CD4-positive, alpha-beta T cell (primary cell): ENCODE results near the gene MMP11. TPM values are rescaled to one million over a fixed set of nuclear protein-coding genes. Genes with fewer than 3 reads are reported as not detected.

Experiments used
- ATAC-seq: fragments of 200-7000 bp; cut with Tn5 transposase; one replicate; pipeline ENCODE4 v1.10.0; 2022; ENCODE audit warnings: mild to moderate bottlenecking; ENCODE audit not compliant: poor library complexity
- CTCF ChIA-PET: fragments of 350-600 bp; sonication (Branson Sonifier 250); formaldehyde crosslinking; loops from one replicate; lab custom pipeline; 2021; ENCODE audit warnings: antibody characterized with exemption, inconsistent platforms; lab: Charles Lee
- POLR2A ChIA-PET: fragments of 350-600 bp; sonication (Branson Sonifier 250); formaldehyde crosslinking; loops from one replicate; lab custom pipeline; 2021; ENCODE audit warnings: antibody characterized with exemption, inconsistent platforms; lab: Charles Lee
- DNase-seq, 14 experiments: peaks; one replicate each; pipeline ENCODE4 v3.0.0-alpha.2; 2013 to 2020; ENCODE audit warnings: mixed read lengths in 2 of 14
- H3K27ac ChIP-seq, 2 donors: one replicate each; pipeline versions ENCODE4 v1.5.1 to v1.7.0; 2013; ENCODE audit warnings: low read length in 2 of 2, low read depth in 1 of 2, mild to moderate bottlenecking in 1 of 2
- H3K27me3 ChIP-seq, 2 experiments: 1 replicate in 1 of 2; 2 replicates in 1 of 2; pipeline versions ENCODE4 v1.6.1 to v1.7.0; 2013; ENCODE audit warnings: low read length in 2 of 2, control low read depth in 1 of 2, mild to moderate bottlenecking in 1 of 2, moderate library complexity in 1 of 2; ENCODE audit not compliant: insufficient read depth in 2 of 2, control insufficient read depth in 1 of 2
- H3K36me3 ChIP-seq: one replicate; pipeline ENCODE4 v1.6.1; 2013; ENCODE audit warnings: low read length, control low read depth; ENCODE audit not compliant: insufficient read depth
- H3K4me1 ChIP-seq: one replicate; pipeline ENCODE4 v1.6.1; 2013; ENCODE audit warnings: low read length, control low read depth; ENCODE audit not compliant: insufficient read depth
- H3K4me3 ChIP-seq: one replicate; pipeline ENCODE4 v1.5.1; 2013; ENCODE audit warnings: mild to moderate bottlenecking, low read length, moderate library complexity
- H3K9me3 ChIP-seq, 2 experiments: 1 replicate in 1 of 2; 2 replicates in 1 of 2; pipeline versions ENCODE4 v1.6.1 to v1.7.0; 2013; ENCODE audit warnings: low read length in 2 of 2, mild to moderate bottlenecking in 2 of 2, control low read depth in 1 of 2, moderate library complexity in 1 of 2; ENCODE audit not compliant: control insufficient read depth in 1 of 2, insufficient read depth in 1 of 2
- H3K27ac Mint-ChIP-seq: one replicate; pipeline ENCODE4 v1.8.0; 2020; ENCODE audit warnings: mixed read lengths
- H3K27me3 Mint-ChIP-seq: one replicate; pipeline ENCODE4 v1.8.0; 2021; ENCODE audit warnings: mixed read lengths
- H3K36me3 Mint-ChIP-seq: one replicate; pipeline ENCODE4 v1.8.0; 2021; ENCODE audit warnings: low read depth, mixed read lengths
- H3K4me1 Mint-ChIP-seq: one replicate; pipeline ENCODE4 v1.8.0; 2021; ENCODE audit warnings: low read depth, mixed read lengths
- H3K4me3 Mint-ChIP-seq: one replicate; pipeline ENCODE4 v1.8.0; 2020; ENCODE audit warnings: mild to moderate bottlenecking, mixed read lengths
- H3K9me3 Mint-ChIP-seq: one replicate; pipeline ENCODE4 v1.8.0; 2020; ENCODE audit warnings: mixed read lengths
- intact Hi-C, 2 experiments: fragments of 100-400 bp; cut with DNase I in 1 of 2; cut with micrococcal nuclease in 1 of 2; formaldehyde crosslinking; loops; one replicate each; pipeline versions ENCODE4 v1.15.1 to v1.9.0; 2023 to 2025; cut with DNase I, micrococcal nuclease
- total RNA-seq, 174 experiments: library from RNA in 2 of 174; stranded (reverse) in 2 of 174; gene quantifications; one replicate each; pipeline ENCODE4 v1.2.3 and lab custom pipeline; 2021 to 2026
- TF ChIP-seq, protein P1 (sequence below): fragments of 200-600 bp; IDR thresholded peaks from one replicate; pipeline ENCODE4 v1.8.0; 2022; ENCODE audit warnings: antibody characterized with exemption, mild to moderate bottlenecking

MMP11 gene
- total RNA-seq, 2 experiments from 2014 or later = 2.3 to 2.4 TPM

DNA sequence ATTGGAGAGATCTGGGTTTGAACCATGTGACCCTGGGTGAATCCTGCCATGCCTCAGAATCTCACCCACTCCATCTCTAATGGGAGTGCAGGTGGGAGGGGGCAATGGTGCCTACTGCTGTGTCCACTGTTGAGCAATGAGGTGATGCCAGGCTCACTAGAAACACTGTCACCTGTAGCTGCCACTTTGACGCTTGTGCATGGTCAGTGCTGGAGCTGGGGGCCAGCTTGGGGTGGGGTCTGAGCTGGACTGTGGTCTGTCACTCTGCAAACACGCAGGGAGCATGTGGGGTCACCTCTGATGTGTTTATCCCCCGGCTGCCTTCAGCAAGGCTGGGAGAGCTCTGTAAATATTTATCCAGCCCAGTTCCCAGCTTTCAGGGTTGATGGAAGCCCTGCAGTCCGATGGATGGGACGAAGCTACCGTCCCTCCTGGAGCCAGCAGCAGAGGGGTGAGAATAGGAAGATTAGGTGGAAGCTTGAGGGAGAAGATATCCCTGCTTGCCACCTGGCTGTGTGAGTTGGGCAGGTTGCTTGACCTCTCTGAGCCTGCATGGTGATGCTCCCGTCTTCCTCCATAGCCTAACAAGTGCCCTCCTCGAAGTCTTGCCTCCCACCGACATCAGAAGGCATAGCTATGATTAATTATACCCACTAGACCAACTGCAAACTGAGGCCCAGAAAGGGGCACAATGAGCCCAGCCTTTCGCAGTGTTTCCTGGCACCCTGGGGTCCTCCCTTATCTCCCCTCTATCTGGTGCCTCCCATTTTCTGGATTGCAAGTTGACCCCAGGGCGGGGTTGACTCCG lies 1.7 kb downstream of the MMP11 start:
- H3K4me3 Mint-ChIP-seq = peak overlapping the region; percentile 31
- peaks cover 17% of the 10 kb centered on the region for H3K4me1 Mint-ChIP-seq
- Histone ChIP-seq H3K27ac (no peak overlapping the region), H3K9me3 (no peaks in the 10 kb centered on the region), H3K4me3 (no peak overlapping the region), H3K4me1 (peaks cover 28% of the 10 kb centered on the region), H3K36me3 (no peaks in the 10 kb centered on the region), H3K27me3 (no peaks in the 10 kb centered on the region)
- CTCF ChIA-PET = interaction anchor here (0.9 kb wide), 1 partner anchor 8 kb away, joined by 3 read pairs; no protein-coding TSS in a partner anchor
- H3K9me3 Mint-ChIP-seq = no peaks in the 10 kb centered on the region
- intact Hi-C loops = loop anchor here in 1 of 2 experiments (5.0 kb wide), 2 partner anchors 73 to 77 kb away; no protein-coding TSS in a partner anchor
- H3K27me3 Mint-ChIP-seq = no peaks in the 10 kb centered on the region
- H3K36me3 Mint-ChIP-seq = no peaks in the 10 kb centered on the region
- ATAC-seq (no peak), DNase-seq (no peak)
- POLR2A ChIA-PET = interaction anchor here (1.0 to 1.5 kb wide), 3 partner anchors 12 to 57 kb away, joined by 3 to 4 read pairs (median 4); no protein-coding TSS in a partner anchor
- TF ChIP-seq, protein P1, sequence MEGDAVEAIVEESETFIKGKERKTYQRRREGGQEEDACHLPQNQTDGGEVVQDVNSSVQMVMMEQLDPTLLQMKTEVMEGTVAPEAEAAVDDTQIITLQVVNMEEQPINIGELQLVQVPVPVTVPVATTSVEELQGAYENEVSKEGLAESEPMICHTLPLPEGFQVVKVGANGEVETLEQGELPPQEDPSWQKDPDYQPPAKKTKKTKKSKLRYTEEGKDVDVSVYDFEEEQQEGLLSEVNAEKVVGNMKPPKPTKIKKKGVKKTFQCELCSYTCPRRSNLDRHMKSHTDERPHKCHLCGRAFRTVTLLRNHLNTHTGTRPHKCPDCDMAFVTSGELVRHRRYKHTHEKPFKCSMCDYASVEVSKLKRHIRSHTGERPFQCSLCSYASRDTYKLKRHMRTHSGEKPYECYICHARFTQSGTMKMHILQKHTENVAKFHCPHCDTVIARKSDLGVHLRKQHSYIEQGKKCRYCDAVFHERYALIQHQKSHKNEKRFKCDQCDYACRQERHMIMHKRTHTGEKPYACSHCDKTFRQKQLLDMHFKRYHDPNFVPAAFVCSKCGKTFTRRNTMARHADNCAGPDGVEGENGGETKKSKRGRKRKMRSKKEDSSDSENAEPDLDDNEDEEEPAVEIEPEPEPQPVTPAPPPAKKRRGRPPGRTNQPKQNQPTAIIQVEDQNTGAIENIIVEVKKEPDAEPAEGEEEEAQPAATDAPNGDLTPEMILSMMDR = no peak
- no peak overlapping the region for H3K27ac Mint-ChIP-seq

- Histone ChIP-seq H3K4me3 (no peak overlapping the region), H3K27me3 (no peaks in the 10 kb centered on the region), H3K9me3 (no peaks in the 10 kb centered on the region), H3K27ac (no peak overlapping the region), H3K36me3 (no peaks in the 10 kb centered on the region), H3K4me1 (peaks cover 28% of the 10 kb centered on the region)
- H3K9me3 Mint-ChIP-seq = no peaks in the 10 kb centered on the region
- H3K27me3 Mint-ChIP-seq = no peaks in the 10 kb centered on the region
- ChIA-PET CTCF (interaction anchor here (0.9 kb wide), 1 partner anchor 8 kb away, joined by 3 read pairs; no protein-coding TSS in a partner anchor), POLR2A (interaction anchor here (1.0 to 1.5 kb wide), 3 partner anchors 11 to 58 kb away, joined by 3 to 4 read pairs (median 4); no protein-coding TSS in a partner anchor)
- no peak overlapping the region for H3K27ac Mint-ChIP-seq
- H3K4me1 Mint-ChIP-seq = peaks cover 17% of the 10 kb centered on the region
- no peak overlapping the region for H3K4me3 Mint-ChIP-seq
- ATAC-seq (no peak), DNase-seq (no peak)
- TF ChIP-seq, protein P1 = no peak
- no peaks in the 10 kb centered on the region for H3K36me3 Mint-ChIP-seq
- intact Hi-C loops = loop anchor here in 1 of 2 experiments (5.0 kb wide), 2 partner anchors 72 to 78 kb away; no protein-coding TSS in a partner anchor
These were observed 2.3 kb downstream of the MMP11 start for GRCh38 chr22:23774922-23775436.

DNA sequence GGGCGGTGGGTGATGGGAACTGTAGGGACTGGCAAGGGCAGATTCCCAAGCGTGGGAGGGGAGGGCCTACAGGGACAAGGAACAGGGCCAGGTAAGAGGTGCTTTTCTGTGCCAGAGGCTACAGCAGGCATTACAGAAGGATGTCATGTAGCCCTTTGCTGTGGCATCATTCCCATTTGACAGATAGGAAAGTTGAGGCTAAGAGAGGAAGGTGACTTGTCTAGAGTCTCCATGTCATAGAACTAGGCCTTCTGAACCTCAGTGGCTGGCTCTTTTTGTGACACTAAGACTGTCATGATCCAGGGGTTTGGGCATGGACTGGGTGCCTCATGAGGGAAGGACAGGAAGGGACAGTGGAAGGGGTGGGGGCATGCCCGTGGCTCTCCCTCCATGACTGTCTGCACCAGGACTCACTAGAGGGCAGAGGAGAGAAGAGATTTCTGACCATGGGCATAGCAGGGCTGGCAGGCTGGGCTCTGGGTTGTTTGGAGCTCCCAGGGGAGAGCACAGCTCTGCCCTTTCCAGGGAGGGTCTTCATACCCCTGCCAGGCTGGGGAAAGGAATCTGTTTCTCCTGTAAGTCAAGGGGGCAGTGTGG lies 3.2 kb downstream of the MMP11 start:
- CTCF ChIA-PET = interaction anchor here (0.9 kb wide), 1 partner anchor 9 kb away, joined by 3 read pairs; no protein-coding TSS in a partner anchor
- H3K36me3 ChIP-seq = no peaks in the 10 kb centered on the region
- H3K36me3 Mint-ChIP-seq = no peaks in the 10 kb centered on the region
- peaks cover 22% of the 10 kb centered on the region for H3K4me1 ChIP-seq
- ATAC-seq (no peak), DNase-seq (no peak)
- H3K4me3 ChIP-seq = no peak overlapping the region
- intact Hi-C loops = no loop called here
- H3K27ac ChIP-seq = no peak overlapping the region
- no peaks in the 10 kb centered on the region for H3K27me3 Mint-ChIP-seq
- no peaks in the 10 kb centered on the region for H3K27me3 ChIP-seq
- no peak overlapping the region for H3K4me3 Mint-ChIP-seq
- TF ChIP-seq, protein P1 = no peak
- no peaks in the 10 kb centered on the region for H3K9me3 ChIP-seq
- no peaks in the 10 kb centered on the region for H3K9me3 Mint-ChIP-seq
- peaks cover 15% of the 10 kb centered on the region for H3K4me1 Mint-ChIP-seq
- H3K27ac Mint-ChIP-seq = no peak overlapping the region
- POLR2A ChIA-PET = interaction anchor here (0.6 to 1.5 kb wide), 3 partner anchors 13 to 59 kb away, joined by 3 to 4 read pairs (median 3); partner anchors contain the start of gene C22orf15
